Thyroid gland (tissue), 4 donors: ENCODE measurements around the gene CPA1. TPM values are rescaled to one million over a fixed set of nuclear protein-coding genes. Genes with fewer than 3 reads are reported as not detected.

Experiments
- DNase-seq, 2 donors: peaks; one replicate each; pipeline ENCODE4 v3.0.0-alpha.2; 2019
- H3K27ac ChIP-seq, 3 donors: fragments of 200-600 bp; sonication (generic); 1 replicate in 2 of 3; 2 replicates in 1 of 3; pipeline ENCODE4 v1.5.1; 2016 to 2019; ENCODE audit warnings: mild to moderate bottlenecking in 1 of 3, moderate library complexity in 1 of 3
- H3K27me3 ChIP-seq: fragments of 200-600 bp; sonication (generic); one replicate; pipeline ENCODE4 v1.5.1; 2019
- H3K36me3 ChIP-seq, 2 donors: fragments of 200-600 bp; sonication (generic); one replicate each; pipeline ENCODE4 v1.5.1; 2016 to 2019
- H3K4me1 ChIP-seq, 2 donors: fragments of 200-600 bp; sonication (generic); one replicate each; pipeline ENCODE4 v1.5.1; 2017 to 2019
- H3K4me3 ChIP-seq, 3 donors: fragments of 200-600 bp; sonication (generic); replicated peaks in 1 of 3; 1 replicate in 2 of 3; 2 replicates in 1 of 3; pipeline ENCODE4 v1.5.1; 2016; ENCODE audit warnings: mild to moderate bottlenecking in 1 of 3
- H3K9me3 ChIP-seq: fragments of 200-600 bp; sonication (generic); one replicate; pipeline ENCODE4 v1.5.1; 2017
- POLR2A ChIP-seq, 2 donors: fragments of 450-650 bp; IDR thresholded peaks; one replicate each; pipeline ENCODE4 v1.6.1; 2017; ENCODE audit warnings: antibody characterized with exemption in 2 of 2, mild to moderate bottlenecking in 2 of 2, moderate library complexity in 1 of 2
- WGBS, 2 donors: methylation state at CpG; one replicate each; pipeline ENCODE4 v1.1.5; 2017; 5-methylcytosine and 5-hydroxymethylcytosine counted together
- intact Hi-C: fragments of 100-400 bp; cut with DNase I; formaldehyde crosslinking; loops from one replicate; pipeline ENCODE4 v1.15.1; 2023
- total RNA-seq, 4 donors: library from RNA; depleted of rRNA; stranded (reverse); fragments of >200 nt; gene quantifications; one replicate each; pipeline ENCODE4 v1.2.3, GENCODE V29; 2016
- TF ChIP-seq, protein P1 (sequence below), 6 experiments: fragments of 200-600 bp in 3 of 6; fragments of 450-650 bp in 3 of 6; sonication (generic) in 3 of 6; IDR thresholded peaks; one replicate each; pipeline ENCODE4 v1.5.1; 2016 to 2019; ENCODE audit warnings: antibody characterized with exemption in 6 of 6, mild to moderate bottlenecking in 2 of 6, inconsistent platforms in 1 of 6, moderate library complexity in 1 of 6

CPA1 gene
- total RNA-seq, 4 donors from 2014 or later, result 1.3 TPM; not detected in 3

DNA sequence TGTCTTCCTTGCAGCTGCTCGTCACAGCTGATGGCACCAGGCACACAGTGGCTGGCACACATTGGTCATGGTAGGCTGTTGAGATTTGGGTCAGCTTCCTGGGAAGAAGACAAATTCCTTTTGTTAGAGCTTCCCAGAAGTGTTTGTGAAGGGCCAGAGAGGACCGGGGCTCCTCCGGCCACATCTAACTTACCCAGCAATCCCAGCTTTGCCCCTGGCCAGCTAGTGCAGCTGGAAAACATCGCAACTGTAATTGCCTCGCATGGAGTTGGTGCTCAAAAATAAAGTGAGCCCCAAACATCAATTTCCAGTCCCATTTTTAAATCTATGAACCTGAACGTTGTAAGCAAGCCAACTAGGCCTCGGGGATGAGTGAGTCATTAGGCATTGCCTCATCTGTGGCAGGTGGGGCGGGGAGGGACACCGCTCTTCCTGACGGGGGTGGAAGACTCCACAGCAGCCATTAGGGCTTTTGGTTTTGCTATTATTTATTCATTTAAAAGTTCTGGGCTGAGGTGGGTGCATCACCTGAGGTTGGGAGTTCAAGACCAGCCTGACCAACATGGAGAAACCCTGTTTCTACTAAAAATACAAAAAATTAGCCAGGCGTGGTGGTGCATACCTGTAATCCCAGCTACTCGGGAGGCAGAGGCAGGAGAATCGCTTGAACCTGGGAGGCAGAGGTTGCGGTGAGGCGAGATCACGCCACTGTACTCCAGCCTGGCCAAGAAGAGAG, 23.2 kb upstream of the CPA1 start:
- TF ChIP-seq, protein P1, sequence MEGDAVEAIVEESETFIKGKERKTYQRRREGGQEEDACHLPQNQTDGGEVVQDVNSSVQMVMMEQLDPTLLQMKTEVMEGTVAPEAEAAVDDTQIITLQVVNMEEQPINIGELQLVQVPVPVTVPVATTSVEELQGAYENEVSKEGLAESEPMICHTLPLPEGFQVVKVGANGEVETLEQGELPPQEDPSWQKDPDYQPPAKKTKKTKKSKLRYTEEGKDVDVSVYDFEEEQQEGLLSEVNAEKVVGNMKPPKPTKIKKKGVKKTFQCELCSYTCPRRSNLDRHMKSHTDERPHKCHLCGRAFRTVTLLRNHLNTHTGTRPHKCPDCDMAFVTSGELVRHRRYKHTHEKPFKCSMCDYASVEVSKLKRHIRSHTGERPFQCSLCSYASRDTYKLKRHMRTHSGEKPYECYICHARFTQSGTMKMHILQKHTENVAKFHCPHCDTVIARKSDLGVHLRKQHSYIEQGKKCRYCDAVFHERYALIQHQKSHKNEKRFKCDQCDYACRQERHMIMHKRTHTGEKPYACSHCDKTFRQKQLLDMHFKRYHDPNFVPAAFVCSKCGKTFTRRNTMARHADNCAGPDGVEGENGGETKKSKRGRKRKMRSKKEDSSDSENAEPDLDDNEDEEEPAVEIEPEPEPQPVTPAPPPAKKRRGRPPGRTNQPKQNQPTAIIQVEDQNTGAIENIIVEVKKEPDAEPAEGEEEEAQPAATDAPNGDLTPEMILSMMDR (IDR thresholded peaks at IDR 0.05), result no peak
- TF ChIP-seq POLR2A (IDR thresholded peaks at IDR 0.05), result no peak
- Histone ChIP-seq H3K27ac (peak overlapping the region; percentile 49 to 88 (median 80)), H3K27me3 (no peaks in the 10 kb centered on the region), H3K9me3 (no peaks in the 10 kb centered on the region), H3K36me3 (no peaks in the 10 kb centered on the region), H3K4me3 (no peak overlapping the region), H3K4me1 (peaks cover 20% of the 10 kb centered on the region in 2 donors)
- peak; percentile 51 to 67 for DNase-seq
- intact Hi-C loops, result no loop called here
- 69 to 70% methylated on average over 13 to 16 of the region's 16 CpGs for WGBS, 2 donors

DNA sequence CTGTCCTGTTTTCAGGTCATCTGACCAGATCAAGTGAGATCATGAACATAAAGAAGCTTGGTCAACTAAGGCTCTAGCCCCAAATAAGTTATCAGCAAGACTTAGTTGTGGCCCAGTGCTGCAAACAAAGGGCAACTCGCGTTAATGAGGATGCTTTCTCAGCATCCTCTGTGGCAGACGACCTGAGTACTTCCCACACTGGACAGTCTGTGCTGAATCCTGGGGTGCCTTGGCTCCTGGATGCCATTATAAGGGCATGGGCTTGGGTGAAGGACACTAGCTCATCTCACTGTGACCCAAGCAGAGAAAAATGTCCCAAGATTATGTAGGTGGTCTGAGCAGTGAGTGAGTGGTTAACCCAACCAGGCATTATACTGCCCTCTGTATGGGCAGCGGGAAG, 21.8 kb upstream of the CPA1 start:
- 94 to 97% methylated on average over 3 to 4 of the region's 4 CpGs for WGBS, 2 donors
- intact Hi-C loops, result no loop called here
- DNase-seq, result no peak

DNA sequence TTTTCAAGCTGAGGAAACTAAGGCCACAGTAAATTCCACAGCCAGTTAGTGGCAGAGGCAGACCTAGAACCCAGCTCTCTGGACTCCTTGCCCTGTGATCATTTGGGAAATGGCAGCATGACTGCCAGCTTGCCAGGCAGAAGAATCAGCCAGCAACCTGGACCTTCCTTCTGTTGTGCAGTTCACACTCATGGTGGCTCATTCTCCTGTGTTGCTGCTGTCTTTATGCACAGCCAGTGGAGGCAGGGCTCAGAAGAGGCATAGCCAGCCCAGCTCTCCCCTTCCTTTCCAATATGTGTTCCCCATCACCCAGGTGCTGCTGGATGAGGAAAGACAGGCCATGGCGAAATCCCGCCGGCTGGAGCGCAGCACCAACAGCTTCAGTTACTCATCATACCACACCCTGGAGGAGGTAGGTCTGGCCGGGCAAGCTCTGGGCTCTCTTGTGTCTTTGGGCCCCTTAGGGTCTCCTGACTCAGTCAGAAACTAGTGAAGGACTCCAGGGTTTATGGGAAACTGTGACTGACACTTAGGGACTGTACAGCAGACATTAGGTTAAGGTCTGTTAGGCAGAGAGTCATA, 20.9 kb upstream of the CPA1 start:
- intact Hi-C loops, result no loop called here
- H3K9me3 ChIP-seq, result no peaks in the 10 kb centered on the region
- no peak overlapping the region for H3K4me3 ChIP-seq
- no peak for DNase-seq
- peaks cover 15 to 23% of the 10 kb centered on the region in 2 donors for H3K4me1 ChIP-seq
- no peak for TF ChIP-seq POLR2A (IDR thresholded peaks at IDR 0.05)
- TF ChIP-seq, protein P1 (IDR thresholded peaks at IDR 0.05), result no peak
- no peak overlapping the region for H3K27ac ChIP-seq
- 95 to 98% methylated on average over 5 of the region's 5 CpGs for WGBS, 2 donors
- H3K27me3 ChIP-seq, result no peaks in the 10 kb centered on the region
- H3K36me3 ChIP-seq, result no peaks in the 10 kb centered on the region

More for the DNA sequence above, 21.8 kb upstream of the CPA1 start:
- H3K36me3 ChIP-seq, result no peaks in the 10 kb centered on the region
- TF ChIP-seq, protein P1 (IDR thresholded peaks at IDR 0.05), result no peak
- no peak for TF ChIP-seq POLR2A (IDR thresholded peaks at IDR 0.05)
- no peaks in the 10 kb centered on the region for H3K9me3 ChIP-seq
- no peak overlapping the region for H3K27ac ChIP-seq
- peaks cover 15 to 19% of the 10 kb centered on the region in 2 donors for H3K4me1 ChIP-seq
- no peak overlapping the region for H3K4me3 ChIP-seq
- no peaks in the 10 kb centered on the region for H3K27me3 ChIP-seq

DNA sequence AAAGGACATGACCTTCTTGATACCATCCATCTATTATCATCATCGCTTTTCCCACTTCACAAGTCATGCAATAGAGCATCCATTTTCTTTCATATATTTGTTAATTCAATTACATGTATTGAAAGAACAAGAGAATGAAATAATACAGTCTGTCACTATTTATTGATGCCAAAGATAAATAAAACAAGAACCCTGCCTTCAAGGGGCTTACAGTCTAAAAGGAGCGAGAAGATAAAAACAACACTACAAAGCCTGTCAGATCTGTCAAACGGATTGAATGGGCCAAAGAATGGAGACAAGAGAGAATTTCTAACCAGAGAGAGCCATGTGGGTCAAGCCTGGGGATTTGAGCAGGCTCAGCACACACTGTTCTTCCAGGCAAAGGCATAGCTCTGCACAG, 19.8 kb upstream of the CPA1 start:
- 92 to 94% methylated on average over 3 of the region's 3 CpGs for WGBS, 2 donors
- no peak for TF ChIP-seq POLR2A (IDR thresholded peaks at IDR 0.05)
- TF ChIP-seq, protein P1 (IDR thresholded peaks at IDR 0.05), result no peak
- no peaks in the 10 kb centered on the region for H3K36me3 ChIP-seq
- no peaks in the 10 kb centered on the region for H3K27me3 ChIP-seq
- H3K27ac ChIP-seq, result no peak overlapping the region
- DNase-seq, result no peak
- intact Hi-C loops, result no loop called here
- no peak overlapping the region for H3K4me3 ChIP-seq
- peaks cover 20 to 35% of the 10 kb centered on the region in 2 donors for H3K4me1 ChIP-seq
- no peaks in the 10 kb centered on the region for H3K9me3 ChIP-seq

DNA sequence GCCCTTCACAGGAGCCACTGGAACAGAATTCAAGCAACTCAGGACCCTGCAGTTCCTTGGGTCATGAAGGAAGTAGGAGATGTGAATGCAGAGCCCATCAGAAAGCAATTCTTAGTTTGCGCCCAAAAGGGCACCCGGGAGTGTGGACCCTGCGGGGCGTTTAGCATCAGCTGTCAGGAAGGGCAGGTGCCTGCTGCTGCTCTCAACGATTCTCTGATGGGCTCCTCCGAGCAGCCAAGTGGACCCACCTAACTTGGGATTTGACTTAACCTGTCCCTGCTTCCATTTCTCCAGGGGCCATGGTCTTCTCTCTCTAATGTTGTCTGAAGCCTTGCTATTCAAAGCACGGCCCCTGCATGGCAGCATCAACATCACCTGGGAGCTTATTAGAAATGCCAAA, 18.6 kb upstream of the CPA1 start:
- TF ChIP-seq, protein P1 (IDR thresholded peaks at IDR 0.05), result no peak
- TF ChIP-seq POLR2A (IDR thresholded peaks at IDR 0.05), result no peak
- no peaks in the 10 kb centered on the region for H3K9me3 ChIP-seq
- intact Hi-C loops, result no loop called here
- H3K27ac ChIP-seq, result no peak overlapping the region
- no peak for DNase-seq
- H3K27me3 ChIP-seq, result no peaks in the 10 kb centered on the region
- no peaks in the 10 kb centered on the region for H3K36me3 ChIP-seq
- no peak overlapping the region for H3K4me3 ChIP-seq
- 90 to 94% methylated on average over 7 of the region's 7 CpGs for WGBS, 2 donors
- peaks cover 15 to 31% of the 10 kb centered on the region in 2 donors for H3K4me1 ChIP-seq
